GM12864 (cell line): ENCODE results near the gene PITPNB.

ENCODE experiments used
- DNase-seq: peaks from one replicate; pipeline ENCODE4 v3.0.0-alpha.2; 2011; ENCODE audit warnings: low read depth
- H3K4me3 ChIP-seq: 2 replicates; pipeline ENCODE4 v1.5.1; 2011; ENCODE audit warnings: mild to moderate bottlenecking, low read depth, low read length, control low read depth
- CTCF ChIP-seq: IDR thresholded peaks from 2 replicates; pipeline ENCODE4 v1.5.1; 2011; ENCODE audit warnings: low read depth, mild to moderate bottlenecking, moderate library complexity, low read length, control low read depth, inconsistent platforms; ENCODE audit errors: missing control alignments

Gene PITPNB

GRCh38 chr22:27835446-27835845 lies 83.6 kb downstream of the PITPNB start:
- no peak for TF ChIP-seq CTCF
- H3K4me3 ChIP-seq, result no peak overlapping the region
- DNase-seq, result no peak

GRCh38 chr22:27834364-27835185 lies 84.5 kb downstream of the PITPNB start:
- TF ChIP-seq CTCF, result no peak
- H3K4me3 ChIP-seq, result no peak overlapping the region

GRCh38 chr22:27833803-27834202 lies 85.3 kb downstream of the PITPNB start:
- no peak for TF ChIP-seq CTCF
- no peak overlapping the region for H3K4me3 ChIP-seq
- DNase-seq, result no peak

More at GRCh38 chr22:27834364-27835185, 84.5 kb downstream of the PITPNB start:
- no peak for DNase-seq

- H3K4me3 ChIP-seq, result no peak overlapping the region
- no peak for DNase-seq
- no peak for TF ChIP-seq CTCF
Measured at GRCh38 chr22:27832606-27833005, 86.5 kb downstream of the PITPNB start.

- no peak for TF ChIP-seq CTCF
- no peak overlapping the region for H3K4me3 ChIP-seq
- no peak for DNase-seq
Measured at GRCh38 chr22:27829620-27830019, 89.4 kb downstream of the PITPNB start.

- no peak for DNase-seq
- no peak overlapping the region for H3K4me3 ChIP-seq
- TF ChIP-seq CTCF, result no peak
Measured at GRCh38 chr22:27827604-27828587, 91.2 kb downstream of the PITPNB start.
